GM18858 (cell line): ENCODE results near the gene LRRN4.

ENCODE experiments used
- ATAC-seq: cut with Tn5 transposase; IDR thresholded peaks from one replicate; pipeline ENCODE4 v1.9.1; 2021; ENCODE audit not compliant: unreplicated experiment

LRRN4 gene

DNA sequence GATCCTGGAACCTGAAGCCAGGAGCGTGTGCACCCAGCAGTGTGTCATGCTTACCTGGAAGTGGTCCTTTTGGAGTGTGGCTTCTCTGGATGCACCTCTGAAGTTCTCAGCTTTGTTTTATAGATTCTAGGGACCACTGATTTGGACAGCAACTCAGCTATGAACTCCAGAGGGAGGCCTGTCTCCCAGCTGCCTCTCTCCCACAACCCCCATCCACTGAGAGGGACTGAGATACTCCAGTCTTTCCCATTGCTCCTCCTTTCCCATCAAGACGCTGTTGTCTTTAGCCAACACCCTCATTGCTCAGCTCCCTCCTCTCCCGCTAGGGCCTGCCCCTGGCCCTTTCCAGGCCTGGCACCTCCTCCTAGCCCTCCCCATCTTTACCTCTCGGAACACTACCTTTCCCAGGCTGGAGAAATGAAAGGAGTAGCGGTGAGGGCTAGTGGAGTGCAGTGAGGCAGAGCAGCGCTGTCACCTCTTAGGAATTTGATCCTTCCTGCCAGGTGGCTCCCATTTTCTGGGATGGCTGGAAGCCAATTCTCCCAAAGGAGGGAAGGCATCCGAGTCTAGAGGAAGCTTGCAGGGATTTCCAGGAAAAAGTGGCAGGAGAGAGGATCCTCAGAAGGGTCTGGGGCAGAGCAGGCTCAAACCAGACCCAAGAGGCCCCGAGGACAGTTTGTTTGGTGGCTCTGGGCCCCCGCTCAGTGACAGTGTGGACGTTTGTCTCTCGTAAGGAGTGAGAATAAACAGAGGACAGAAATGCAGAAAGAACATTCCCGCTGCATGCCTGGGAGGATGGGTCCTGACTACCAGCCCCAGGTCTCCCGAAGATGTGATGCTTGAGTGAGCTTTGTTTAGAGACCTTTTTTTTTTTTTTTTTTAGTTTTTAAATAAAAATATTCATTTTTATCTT lies at the start of gene LRRN4:
TSS of gene LRRN4 (minus strand) at position 285 of the 913 bp plus-strand sequence. CDS start 1,261 bp downstream, outside the sequence.
- ATAC-seq, result no peak

DNA sequence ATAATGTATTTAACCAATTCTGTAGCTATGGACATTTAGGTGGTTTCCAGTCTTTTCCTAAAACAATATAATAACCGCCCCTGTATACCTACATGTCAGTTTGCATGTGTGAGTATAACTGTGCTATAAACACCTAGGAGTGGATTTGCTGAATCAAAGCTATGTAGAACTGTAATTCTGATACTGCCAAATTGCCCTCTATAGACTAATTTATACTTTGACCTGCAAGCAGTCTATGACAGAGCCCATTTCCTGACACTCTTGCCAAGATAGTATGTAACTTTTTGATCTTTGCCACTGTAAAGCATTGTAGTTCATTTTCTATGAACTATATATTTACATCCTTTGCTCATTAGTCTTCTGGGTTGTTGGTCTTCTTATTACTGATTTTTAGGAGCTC lies 49.4 kb upstream of the LRRN4 start:
- no peak for ATAC-seq

GRCh38 chr20:6101346-6101745 lies 47.5 kb upstream of the LRRN4 start:
- ATAC-seq, result no peak

GRCh38 chr20:6100246-6100645 lies 46.4 kb upstream of the LRRN4 start:
- ATAC-seq, result no peak

DNA sequence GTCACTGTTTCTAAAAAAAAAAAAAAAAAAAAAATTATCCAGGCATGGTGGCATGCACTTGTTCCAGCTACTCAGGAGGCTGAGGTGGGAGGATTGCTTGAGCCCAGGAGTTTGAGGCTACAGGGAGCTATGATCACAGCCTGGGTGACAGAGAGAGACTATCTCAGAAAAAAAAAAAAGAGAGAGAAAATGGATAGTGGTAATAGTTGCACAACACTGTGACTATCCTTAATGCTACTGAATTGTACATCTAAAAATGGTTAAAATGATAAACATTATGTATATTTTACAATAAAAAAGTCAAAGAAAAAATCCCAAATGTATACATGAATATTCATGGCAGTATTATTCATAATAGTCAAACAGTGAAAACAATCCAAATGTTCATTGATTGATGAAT lies 46.0 kb upstream of the LRRN4 start:
- no peak for ATAC-seq

DNA sequence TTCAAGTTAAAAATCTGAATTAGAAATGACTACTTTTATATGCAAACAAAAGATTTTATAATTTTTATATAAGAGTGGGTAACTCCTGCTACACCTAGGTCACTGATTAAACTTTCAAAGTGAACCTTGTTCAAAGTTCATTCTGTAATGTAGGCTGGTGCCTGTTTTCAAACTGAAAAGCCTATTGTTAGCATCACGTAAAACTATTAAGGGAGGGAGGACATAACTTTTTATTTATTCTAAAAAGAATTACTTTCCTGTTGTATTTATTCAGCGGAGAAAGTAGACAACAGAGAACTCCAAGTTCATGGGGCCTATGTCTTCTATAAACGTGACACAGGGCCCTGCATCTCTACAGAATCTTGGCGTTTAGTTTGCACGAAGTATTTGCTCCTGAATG lies 41.5 kb upstream of the LRRN4 start:
- ATAC-seq, result no peak

DNA sequence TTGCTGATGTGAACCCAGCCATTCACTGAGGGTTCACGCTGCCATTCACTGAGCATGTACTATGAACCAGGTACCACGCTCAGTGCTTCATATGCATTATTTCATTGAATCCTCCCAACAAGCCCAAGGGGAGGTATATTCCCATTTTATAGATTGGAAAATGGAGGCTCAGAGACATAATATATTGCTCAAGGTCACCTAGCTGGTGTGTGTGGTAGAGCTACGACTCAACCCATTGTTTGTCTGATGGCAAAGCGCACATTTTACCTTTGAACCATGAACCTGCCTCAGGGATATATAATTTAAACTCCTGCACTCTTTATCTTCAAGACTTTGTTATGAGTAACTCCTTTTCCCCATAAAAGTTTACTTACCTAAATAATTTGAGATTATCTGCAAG lies 40.7 kb upstream of the LRRN4 start:
- ATAC-seq, result no peak

GRCh38 chr20:6094063-6094462 lies 40.2 kb upstream of the LRRN4 start:
- ATAC-seq, result no peak

DNA sequence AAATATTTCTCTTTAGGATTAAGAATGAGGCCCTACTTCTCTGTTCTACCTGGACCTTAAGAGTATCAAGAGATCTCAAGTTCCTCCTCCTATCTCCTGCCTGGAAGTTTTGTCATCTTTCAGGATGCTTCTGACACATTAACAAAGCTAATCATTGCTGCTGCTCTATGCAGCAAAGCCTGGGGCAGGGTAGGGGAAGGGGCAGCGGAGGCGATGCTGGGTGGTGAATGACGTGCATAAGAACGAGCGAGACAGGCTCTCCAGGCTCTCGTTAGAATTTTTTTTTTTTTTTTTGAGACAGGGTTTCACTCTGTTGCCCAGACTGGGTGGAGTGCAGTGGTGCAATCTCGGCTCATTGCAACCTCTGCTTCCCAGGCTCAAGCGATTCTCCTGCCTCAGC lies 37.8 kb upstream of the LRRN4 start:
- no peak for ATAC-seq

- ATAC-seq, result no peak
Observed at GRCh38 chr20:6086868-6087267, 33.0 kb upstream of the LRRN4 start.

DNA sequence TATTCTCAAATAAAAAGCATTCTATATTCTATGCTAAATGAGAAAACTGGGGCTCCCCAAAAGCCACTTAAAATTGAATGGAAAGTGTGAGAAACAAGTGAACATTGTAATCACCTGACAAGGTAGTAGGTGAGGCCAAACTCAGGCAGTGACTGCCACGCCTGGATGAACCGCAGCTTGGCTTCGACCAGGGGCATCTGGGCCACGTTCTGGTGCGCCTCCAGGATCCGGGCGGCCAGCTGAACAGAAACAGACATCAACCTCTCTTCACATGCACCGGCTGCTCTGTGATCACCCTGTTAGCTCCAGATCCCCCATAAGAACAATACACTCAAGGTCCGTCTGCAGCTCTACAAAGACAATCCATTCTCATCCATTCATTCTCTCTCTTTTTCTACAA lies 30.1 kb upstream of the LRRN4 start:
- no peak for ATAC-seq

DNA sequence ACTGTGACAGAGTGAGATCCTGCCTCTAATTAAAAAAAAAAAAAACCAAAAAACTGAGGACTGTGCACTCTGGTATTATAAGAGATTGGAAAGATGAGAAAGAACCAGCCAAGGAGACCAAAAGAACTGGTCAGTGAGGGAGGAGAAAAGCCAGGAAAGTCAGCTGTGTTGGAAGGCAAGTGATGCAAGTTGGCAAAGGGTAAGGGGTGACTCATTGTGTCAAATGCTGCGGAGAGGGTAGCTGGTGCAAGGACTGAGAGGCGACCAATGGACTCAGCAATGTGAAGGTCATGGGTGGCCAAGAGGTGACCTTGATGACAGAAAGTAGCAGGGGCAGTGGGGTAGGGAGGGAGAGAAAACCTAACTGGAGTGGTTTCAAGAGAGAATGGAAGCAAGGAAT lies 27.4 kb upstream of the LRRN4 start:
- no peak for ATAC-seq

DNA sequence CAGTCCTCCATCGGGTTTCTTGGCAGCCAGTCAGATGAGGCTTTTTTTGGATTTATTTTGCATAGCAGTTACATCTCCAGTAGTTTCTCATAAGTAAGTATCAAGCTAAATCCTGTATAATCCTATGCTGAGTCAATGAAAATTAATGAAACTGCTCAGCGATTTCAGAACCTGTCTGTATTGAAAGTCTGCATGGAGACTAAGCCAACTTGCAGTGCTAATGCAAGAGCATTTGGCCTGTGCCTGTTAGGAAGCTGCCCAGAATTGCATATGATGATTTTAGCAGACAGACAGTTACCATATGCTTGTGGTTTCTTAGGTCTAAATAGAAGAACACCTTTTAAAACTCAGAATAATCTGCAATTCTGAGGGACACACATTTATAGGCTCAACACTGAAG lies 25.2 kb upstream of the LRRN4 start:
- no peak for ATAC-seq

DNA sequence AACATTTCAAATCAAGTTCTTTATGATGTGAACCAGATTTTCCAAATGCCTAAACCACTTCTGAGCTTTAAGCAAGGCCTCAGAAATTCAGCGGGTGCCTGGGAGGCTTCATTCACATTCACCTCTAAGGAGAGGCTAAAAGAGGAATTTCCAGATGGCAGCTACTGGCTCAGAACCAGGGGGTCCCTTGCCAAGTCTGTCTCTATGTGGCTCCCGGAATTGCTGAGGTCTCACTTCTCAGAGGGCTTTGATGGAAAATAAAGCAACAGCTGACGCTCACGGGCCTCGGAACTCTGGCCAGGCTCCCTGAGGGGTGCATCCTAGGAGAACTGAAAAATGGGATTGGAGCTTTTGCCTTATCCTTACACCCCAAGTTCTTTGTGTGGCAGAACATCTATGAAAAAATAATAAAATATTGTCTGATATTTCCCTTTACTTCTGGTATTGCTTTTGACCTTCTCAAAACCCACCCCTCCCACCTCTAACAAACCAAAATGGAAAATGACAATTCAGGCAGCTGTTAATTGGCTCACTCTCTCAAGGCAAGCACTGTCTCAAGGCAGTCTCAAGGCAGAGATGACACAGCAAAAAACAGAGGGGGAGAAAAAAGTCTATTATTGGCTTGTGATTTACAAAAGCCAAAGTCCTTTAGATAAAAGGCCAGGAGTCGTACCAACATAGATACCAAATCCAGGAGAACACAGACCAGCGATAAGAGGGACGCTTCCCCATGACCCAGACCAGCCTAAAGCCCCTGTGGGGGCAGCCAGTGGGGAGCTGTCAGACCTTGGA lies 21.8 kb upstream of the LRRN4 start:
- ATAC-seq, result no peak

- no peak for ATAC-seq
Observed at GRCh38 chr20:6074784-6075183, 20.9 kb upstream of the LRRN4 start.

DNA sequence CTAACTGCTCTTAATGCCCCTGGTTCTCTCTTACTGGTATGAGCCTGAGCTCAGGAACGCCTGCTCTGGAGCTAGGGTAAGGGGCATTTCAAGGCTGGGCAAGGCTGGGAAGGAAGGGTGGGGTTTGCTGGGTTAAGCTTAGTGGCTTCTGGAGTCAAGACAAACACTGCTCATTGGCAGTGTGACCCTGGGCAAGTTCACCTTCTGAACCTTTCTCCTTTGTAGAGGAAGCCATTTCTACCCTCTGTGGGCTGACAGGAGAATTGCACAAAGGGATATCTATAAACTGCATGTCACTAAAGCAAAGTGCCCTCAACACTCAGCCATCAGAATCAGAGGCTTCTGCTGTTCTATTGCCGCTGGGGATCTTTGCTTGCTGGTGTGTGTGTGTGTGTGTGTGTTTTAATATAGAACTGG lies 20.3 kb upstream of the LRRN4 start:
- no peak for ATAC-seq

GRCh38 chr20:6070829-6071695 lies 17.2 kb upstream of the LRRN4 start:
- ATAC-seq, result no peak

DNA sequence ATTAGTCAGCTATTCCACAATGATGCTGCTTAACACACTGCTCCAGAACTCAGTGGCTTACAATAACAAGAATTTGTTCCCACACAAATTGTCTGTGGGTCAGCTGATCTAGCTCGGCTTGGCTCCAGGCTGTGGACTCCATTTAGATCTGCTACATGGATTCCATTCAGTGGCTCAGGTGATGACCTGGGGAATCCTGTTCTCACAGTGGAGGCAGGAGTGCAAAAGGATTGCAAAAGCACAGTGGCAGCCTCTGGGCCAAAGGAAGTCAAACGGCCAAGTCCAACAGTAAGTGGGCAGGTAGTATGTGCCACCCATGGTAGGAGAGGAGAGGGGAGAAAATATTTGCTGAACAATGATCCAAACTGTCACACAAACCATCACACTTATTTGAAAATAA lies 15.8 kb upstream of the LRRN4 start:
- ATAC-seq, result no peak

DNA sequence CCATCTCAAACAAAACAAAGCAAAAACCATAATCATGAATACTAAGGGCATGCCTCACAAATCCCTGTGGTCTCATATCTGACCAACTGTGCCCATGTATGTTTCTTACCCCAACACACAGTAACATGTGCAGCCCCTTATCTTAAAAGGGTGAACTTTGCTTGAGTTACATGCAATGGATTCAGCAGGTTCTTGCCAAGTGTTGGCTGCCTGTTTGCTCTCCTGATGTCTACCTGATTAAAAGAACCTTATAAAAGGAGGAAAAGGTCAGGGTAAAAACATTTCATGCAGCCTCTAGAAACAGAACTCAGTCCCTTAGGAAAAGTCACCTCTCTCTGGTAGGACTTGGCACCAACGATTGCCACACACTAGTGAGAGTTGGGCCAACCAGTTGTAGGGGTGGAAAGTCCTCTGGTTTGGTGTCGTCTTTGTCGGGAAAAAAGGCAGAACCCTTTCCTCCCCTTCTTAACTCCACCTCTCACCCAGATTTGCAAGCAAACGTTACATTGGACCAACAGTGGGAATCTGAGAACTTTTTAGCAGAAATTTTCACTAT lies 14.0 kb upstream of the LRRN4 start:
- ATAC-seq, result no peak

GRCh38 chr20:6066582-6066981 lies 12.7 kb upstream of the LRRN4 start:
- ATAC-seq, result no peak

DNA sequence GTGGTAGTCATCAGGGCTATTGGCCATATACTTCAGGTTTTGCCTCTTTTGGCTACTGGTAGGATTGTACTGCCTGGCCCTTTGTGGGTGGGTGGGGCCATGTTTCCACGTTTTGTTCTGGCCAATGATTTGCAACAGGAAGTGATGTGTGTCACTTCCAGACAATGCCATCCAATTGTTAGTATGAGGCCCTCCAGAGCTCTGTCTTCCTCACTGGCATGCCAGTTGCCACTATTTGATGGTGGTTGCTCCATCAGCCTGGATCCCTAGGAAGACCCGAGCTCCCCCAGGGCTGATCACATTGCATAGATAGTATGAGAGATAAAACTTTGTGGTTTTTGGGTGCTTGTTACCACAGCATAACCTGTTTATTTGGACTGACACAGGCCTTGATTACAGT lies 7.7 kb upstream of the LRRN4 start:
- ATAC-seq, result no peak
